GM10248 (cell line): ENCODE measurements around the gene PHRF1.

ENCODE experiments used
- CTCF ChIA-PET: fragments of 300-600 bp; sonication (Branson Sonifier 250); formaldehyde crosslinking; extraction: SDS; loops from one replicate; lab custom pipeline; 2021; ENCODE audit warnings: antibody characterized with exemption; lab: Yijun Ruan, JAX
- POLR2A ChIA-PET: fragments of 350-650 bp; sonication (Branson Sonifier 250); formaldehyde crosslinking; extraction: SDS; loops from one replicate; lab custom pipeline; 2020; ENCODE audit warnings: antibody characterized with exemption; lab: Yijun Ruan, JAX
- DNase-seq: peaks from one replicate; pipeline ENCODE4 v3.0.0; 2012; ENCODE audit errors: extremely low spot score
- CTCF ChIP-seq: IDR thresholded peaks from 2 replicates; pipeline ENCODE4 v1.5.1; 2012; ENCODE audit warnings: mild to moderate bottlenecking, low read depth; ENCODE audit errors: extremely low read depth, missing control alignments, control extremely low read depth

PHRF1 gene

GRCh38 chr11:548700-549603 lies 27.3 kb upstream of the PHRF1 start:
- CTCF ChIA-PET, result interaction anchor here (0.9 to 1.0 kb wide), 2 partner anchors 13 to 178 kb away, joined by 3 read pairs; partner anchors contain the start of gene HRAS
- POLR2A ChIA-PET, result no interaction called here

GRCh38 chr11:550021-550745 lies 26.1 kb upstream of the PHRF1 start:
- DNase-seq, result no peak
- no peak for TF ChIP-seq CTCF
- ChIA-PET CTCF (interaction anchor here (8.1 kb wide), 1 partner anchor 175 kb away, joined by 71 read pairs; no protein-coding TSS in a partner anchor), POLR2A (no interaction called here)

More at GRCh38 chr11:548700-549603, 27.3 kb upstream of the PHRF1 start:
- DNase-seq, result no peak
- no peak for TF ChIP-seq CTCF

GRCh38 chr11:550746-551085 lies 25.6 kb upstream of the PHRF1 start:
- ChIA-PET CTCF (interaction anchor here (8.1 kb wide), 1 partner anchor 174 kb away, joined by 71 read pairs; no protein-coding TSS in a partner anchor), POLR2A (no interaction called here)
- DNase-seq, result no peak
- no peak for TF ChIP-seq CTCF

GRCh38 chr11:551131-551530 lies 25.1 kb upstream of the PHRF1 start:
- no peak for DNase-seq
- ChIA-PET POLR2A (no interaction called here), CTCF (interaction anchor here (8.1 kb wide), 1 partner anchor 174 kb away, joined by 71 read pairs; no protein-coding TSS in a partner anchor)
- TF ChIP-seq CTCF, result no peak

- no peak for DNase-seq
- no peak for TF ChIP-seq CTCF
- ChIA-PET POLR2A (no interaction called here), CTCF (interaction anchor here (0.9 to 8.1 kb wide), 2 partner anchors 33 to 173 kb away, joined by 3 to 71 read pairs; no protein-coding TSS in a partner anchor)
Observed at GRCh38 chr11:551596-551995, 24.7 kb upstream of the PHRF1 start.
